ENCODE measurements around the gene RAD54L.

RAD54L gene

DNA sequence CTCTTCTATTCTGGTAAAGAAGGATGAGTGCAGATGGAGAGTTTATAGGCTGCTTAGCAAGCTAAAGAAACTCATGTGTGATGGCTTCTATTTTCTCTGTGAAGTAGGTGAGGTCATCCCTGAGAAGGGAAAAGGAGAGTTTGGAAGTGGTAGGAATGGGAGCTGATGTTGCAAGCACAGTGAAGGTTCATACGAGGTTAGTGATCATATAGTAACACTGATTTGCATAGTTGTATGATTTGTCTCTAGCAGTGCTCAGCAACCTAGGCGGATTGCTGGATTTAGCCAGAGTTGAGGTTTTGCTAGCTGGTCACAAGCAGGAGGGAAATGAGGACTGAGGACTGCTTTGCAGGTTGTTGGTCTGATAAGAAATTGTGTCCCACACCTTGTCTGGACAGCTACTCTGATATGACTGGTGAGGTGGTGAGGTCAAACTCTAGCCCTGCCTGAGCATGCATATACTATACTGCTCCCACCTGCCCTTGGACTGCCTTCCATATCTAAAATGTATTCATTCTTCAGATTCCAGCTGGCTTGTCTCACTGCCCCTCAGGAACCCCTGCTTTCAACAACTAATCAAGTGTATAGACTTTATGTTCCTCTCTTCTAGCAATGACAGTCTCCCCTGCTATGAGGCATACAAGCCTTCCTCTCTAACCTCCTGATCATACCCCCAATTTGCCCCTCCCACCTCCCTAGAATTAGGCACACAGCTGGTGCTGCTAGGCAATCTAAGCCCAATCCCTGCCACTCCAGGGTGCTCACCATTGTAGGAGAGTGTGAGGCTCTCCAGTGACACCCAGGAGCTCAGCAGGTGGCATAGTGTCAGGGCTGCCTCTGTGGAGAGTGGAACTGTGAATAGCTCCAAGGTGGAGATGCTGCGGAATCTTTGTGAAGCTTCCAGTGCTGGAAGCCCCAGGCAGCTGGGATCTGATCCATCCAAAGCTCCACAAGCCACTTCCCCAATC lies 37.3 kb downstream of the RAD54L start:
- peaks cover 46% of the 10 kb centered on the region for H3K36me3 Mint-ChIP-seq (ENCODE audit: low read depth)
- DNase-seq (ENCODE audit: low spot score) = no peak
- H3K4me1 Mint-ChIP-seq (ENCODE audit: low read depth) = peaks cover 20% of the 10 kb centered on the region
- no peaks in the 10 kb centered on the region for H3K9me3 Mint-ChIP-seq
- H3K27ac Mint-ChIP-seq = no peak overlapping the region
- no peak overlapping the region for H3K4me3 Mint-ChIP-seq
- no peaks in the 10 kb centered on the region for H3K27me3 Mint-ChIP-seq (ENCODE audit: low read depth)

DNA sequence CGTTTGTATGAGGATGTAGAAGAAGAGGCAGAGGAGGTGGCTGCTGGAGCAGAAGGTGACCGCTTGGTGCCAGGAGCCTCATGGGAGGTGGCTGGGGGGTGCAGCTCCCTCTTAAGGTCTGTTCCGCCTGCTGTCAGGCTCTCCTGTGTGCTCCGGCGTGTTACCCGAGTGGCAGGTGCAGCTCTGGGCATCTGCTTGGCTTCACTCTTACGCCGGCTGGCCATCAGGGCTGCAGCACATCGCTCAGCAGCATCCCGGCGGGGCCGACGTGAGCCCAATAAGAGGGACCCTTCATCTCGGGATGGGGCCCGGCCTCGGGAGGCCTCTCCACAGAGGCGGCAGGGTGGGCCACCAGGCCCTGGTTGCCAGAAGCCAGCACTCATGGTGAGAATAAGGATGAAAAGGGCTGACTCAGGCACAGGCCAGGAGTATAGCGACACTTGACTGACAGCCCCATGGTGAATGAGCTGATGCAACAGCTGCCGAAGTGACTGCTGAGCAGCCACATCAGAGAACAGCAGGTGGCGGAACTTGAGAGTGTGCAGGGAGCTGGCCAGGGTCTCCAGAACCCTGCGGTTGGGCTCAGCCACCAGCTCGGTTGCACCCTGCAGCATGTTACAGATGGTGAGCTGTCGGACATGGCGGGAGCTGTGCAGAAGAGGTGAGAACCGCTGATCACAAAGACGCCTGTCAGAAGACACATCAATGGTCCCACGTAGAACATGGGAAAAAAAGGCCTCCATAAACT lies 38.3 kb downstream of the RAD54L start:
- no peak overlapping the region for H3K4me3 Mint-ChIP-seq
- no peaks in the 10 kb centered on the region for H3K27me3 Mint-ChIP-seq (ENCODE audit: low read depth)
- H3K27ac Mint-ChIP-seq = peak overlapping the region; percentile 62
- H3K4me1 Mint-ChIP-seq (ENCODE audit: low read depth) = peaks cover 20% of the 10 kb centered on the region
- DNase-seq (ENCODE audit: low spot score) = peak; percentile 14
- no peaks in the 10 kb centered on the region for H3K9me3 Mint-ChIP-seq
- peaks cover 46% of the 10 kb centered on the region for H3K36me3 Mint-ChIP-seq (ENCODE audit: low read depth)

DNA sequence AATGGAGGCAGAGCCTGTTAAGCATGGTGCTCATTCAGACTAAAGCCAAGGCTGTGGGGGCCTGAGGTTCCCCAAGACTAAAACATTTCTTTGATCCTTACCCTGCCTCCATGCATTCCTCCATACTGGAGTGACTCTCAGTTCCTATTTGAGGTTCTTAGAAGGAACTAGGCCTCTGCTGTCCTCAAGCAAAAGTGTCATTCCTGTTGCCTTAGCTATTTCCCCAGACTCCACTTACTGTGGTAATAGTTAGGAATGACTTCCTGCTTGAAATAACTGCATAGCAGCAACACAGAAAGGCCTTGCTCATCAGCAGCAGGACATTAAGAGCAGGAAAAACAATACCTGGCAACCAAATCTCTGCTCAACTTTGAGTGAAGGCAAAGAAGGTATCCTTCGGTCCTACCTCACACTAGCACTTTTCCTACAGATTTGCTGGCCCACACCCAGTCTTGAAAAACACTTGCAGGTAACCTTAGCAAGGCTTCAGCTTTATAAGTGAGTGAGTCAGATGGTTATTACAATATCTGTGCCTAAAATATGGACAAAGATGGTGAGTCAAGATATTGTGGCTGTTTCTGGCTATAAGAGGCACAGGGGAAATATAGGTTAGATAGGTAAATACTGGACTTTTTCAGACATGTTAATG lies 41.0 kb downstream of the RAD54L start:
- H3K27me3 Mint-ChIP-seq (ENCODE audit: low read depth) = no peaks in the 10 kb centered on the region
- no peak for DNase-seq (ENCODE audit: low spot score)
- no peaks in the 10 kb centered on the region for H3K9me3 Mint-ChIP-seq
- H3K4me3 Mint-ChIP-seq = no peak overlapping the region
- peaks cover 32% of the 10 kb centered on the region for H3K36me3 Mint-ChIP-seq (ENCODE audit: low read depth)
- H3K4me1 Mint-ChIP-seq (ENCODE audit: low read depth) = peaks cover 20% of the 10 kb centered on the region
- H3K27ac Mint-ChIP-seq = peak overlapping the region; percentile 0

DNA sequence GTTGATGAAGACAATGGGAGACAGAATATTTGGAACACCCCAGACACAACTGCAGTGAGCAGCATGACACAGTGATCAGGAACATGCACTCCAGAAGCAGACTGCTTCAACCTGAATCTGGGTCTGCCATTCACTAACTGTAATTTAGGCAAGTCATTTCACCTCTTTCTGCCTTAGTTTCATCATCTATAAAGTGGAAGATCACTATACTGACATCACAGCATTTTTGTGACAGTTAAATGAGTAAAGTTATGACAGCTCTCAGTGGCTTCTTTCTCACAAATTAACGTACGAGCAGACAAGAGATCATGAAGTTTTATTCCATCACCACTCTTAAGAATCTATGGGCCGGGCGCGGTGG lies 41.6 kb downstream of the RAD54L start:
- Mint-ChIP-seq H3K27ac (peak overlapping the region; percentile 0), H3K9me3 (no peaks in the 10 kb centered on the region), H3K27me3 (ENCODE audit: low read depth) (no peaks in the 10 kb centered on the region), H3K4me3 (no peak overlapping the region), H3K36me3 (ENCODE audit: low read depth) (peaks cover 29% of the 10 kb centered on the region), H3K4me1 (ENCODE audit: low read depth) (peaks cover 18% of the 10 kb centered on the region)
- no peak for DNase-seq (ENCODE audit: low spot score)

DNA sequence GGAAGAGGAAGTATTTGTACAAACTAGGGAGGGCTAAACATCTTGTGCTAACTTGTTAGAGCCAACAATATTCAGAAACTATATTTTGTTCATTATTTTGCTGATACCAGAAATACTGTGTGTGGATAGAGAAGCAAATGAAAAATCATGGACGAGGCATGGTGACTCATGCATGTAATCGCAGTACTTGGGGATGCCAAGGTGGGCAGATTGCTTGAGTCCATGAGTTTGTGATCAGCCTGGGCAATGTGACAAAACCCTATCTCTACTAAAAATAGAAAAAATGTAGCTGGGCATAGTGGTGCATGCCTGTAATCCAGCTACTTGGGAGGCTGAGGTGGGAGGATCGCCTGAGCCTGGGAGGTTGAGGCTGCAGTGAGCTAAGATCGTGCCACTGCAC lies 42.4 kb downstream of the RAD54L start:
- Mint-ChIP-seq H3K27ac (no peak overlapping the region), H3K36me3 (ENCODE audit: low read depth) (peaks cover 24% of the 10 kb centered on the region), H3K4me1 (ENCODE audit: low read depth) (peaks cover 18% of the 10 kb centered on the region), H3K27me3 (ENCODE audit: low read depth) (no peaks in the 10 kb centered on the region), H3K4me3 (no peak overlapping the region), H3K9me3 (no peaks in the 10 kb centered on the region)
- DNase-seq (ENCODE audit: low spot score) = no peak

DNA sequence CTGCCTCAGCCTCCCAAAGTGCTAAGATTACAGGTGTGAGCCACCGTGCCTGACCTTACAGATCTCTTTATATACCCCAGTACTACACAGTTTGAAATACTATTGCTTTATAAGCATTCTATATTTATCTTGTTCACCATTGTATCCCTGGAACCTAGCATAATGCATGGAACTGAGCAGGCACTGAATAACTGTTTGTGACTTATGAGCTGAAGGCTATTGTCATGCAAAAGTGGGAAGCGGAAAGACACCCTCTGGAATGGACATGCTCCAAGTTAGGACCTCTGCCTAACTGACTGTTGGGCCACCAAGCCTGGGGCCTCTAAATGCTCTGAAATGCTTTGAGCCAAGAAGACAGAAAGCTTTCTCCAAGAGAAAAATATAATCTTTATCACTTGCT lies 47.7 kb downstream of the RAD54L start:
- Mint-ChIP-seq H3K36me3 (ENCODE audit: low read depth) (peaks cover 35% of the 10 kb centered on the region), H3K27ac (no peak overlapping the region), H3K4me1 (ENCODE audit: low read depth) (peaks cover 9% of the 10 kb centered on the region)

DNA sequence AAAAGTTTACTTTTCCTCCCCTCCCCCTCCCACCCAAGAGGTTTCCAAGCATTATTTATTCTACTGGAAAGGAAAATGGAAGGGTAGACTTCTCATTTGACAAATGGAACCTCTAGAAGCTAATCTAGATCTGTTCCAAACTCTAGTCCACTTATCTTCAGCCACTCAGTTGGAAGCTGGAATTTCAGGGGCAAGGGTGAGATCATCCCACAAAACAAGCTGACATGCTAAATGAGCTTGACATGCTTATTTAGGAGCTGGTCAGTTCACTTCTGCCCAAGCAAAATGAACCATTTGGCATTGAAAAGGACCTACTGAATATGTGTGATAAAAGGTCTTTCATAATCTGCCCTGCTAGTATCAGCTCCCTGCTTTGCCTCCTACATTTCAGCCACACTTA lies 50.8 kb downstream of the RAD54L start:
- H3K27me3 Mint-ChIP-seq (ENCODE audit: low read depth) = no peaks in the 10 kb centered on the region
- H3K9me3 Mint-ChIP-seq = no peaks in the 10 kb centered on the region
- no peak overlapping the region for H3K27ac Mint-ChIP-seq
- DNase-seq (ENCODE audit: low spot score) = no peak
- H3K4me3 Mint-ChIP-seq = no peak overlapping the region
- peaks cover 22% of the 10 kb centered on the region for H3K4me1 Mint-ChIP-seq (ENCODE audit: low read depth)
- H3K36me3 Mint-ChIP-seq (ENCODE audit: low read depth) = peaks cover 38% of the 10 kb centered on the region

More for the DNA sequence above, 47.7 kb downstream of the RAD54L start:
- H3K4me3 Mint-ChIP-seq = no peak overlapping the region
- no peaks in the 10 kb centered on the region for H3K9me3 Mint-ChIP-seq
- H3K27me3 Mint-ChIP-seq (ENCODE audit: low read depth) = no peaks in the 10 kb centered on the region
- DNase-seq (ENCODE audit: low spot score) = no peak

DNA sequence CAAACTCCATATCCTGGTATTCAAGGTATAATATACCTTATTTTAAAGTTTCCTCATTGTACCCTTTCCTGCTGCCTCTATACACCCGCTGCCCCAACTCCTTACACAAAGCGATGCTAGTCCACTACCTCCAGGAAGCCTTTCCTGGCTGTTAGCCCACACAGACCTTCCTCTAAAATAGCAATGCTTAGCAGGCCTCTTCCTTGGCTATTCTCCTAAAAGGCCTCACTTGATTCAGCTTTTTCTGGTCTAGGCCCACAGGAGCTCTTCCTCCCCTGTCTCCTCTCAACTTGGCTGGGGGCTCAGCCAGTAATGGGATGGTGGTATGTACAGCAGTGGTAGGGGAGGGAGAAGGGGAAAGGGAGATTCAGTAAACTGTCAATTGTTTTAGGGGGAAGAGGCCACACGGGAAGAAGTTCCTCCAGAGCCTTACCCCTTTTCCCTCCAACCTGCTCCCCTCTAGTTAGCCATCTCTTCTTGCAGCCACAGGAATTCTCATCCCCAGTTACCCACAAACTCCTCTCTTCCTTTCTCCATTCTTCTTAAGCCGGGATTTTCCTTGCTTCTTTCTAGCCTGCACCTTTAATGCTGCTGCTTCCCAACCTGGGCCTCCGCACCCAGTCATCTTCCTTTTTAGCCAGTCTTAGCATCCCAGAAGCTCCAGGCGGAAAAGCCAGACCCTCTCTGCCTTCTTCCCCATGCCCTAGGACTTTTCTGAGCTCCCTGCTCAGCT lies 53.3 kb downstream of the RAD54L start:
- H3K27ac Mint-ChIP-seq = peak overlapping the region; percentile 97
- no peaks in the 10 kb centered on the region for H3K27me3 Mint-ChIP-seq (ENCODE audit: low read depth)
- H3K36me3 Mint-ChIP-seq (ENCODE audit: low read depth) = peaks cover 37% of the 10 kb centered on the region
- H3K4me1 Mint-ChIP-seq (ENCODE audit: low read depth) = peaks cover 30% of the 10 kb centered on the region
- peak overlapping the region; percentile 97 for H3K4me3 Mint-ChIP-seq
- no peak for DNase-seq (ENCODE audit: low spot score)
- no peaks in the 10 kb centered on the region for H3K9me3 Mint-ChIP-seq

DNA sequence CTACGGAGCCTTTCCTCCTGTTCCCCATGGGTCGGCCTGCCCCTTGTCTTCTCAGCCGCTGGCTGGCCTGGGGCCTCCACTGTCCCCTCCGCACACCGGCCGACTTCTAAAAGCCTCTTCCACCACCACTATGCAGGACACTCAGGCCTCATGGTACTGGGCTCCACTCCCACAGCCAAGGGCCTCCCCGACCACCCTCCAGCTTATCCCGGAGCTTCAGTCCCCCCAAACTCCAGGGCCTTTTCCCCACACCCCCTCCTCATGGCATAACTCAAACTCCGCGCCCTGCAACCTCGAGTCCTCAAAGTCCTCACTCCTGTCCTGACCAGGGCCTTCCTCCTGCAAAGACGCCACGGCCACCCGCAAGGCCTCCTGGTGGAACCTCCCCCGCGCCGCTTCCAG lies 53.8 kb downstream of the RAD54L start:
- DNase-seq (ENCODE audit: low spot score) = no peak
- Mint-ChIP-seq H3K4me1 (ENCODE audit: low read depth) (peaks cover 34% of the 10 kb centered on the region), H3K9me3 (no peaks in the 10 kb centered on the region), H3K27me3 (ENCODE audit: low read depth) (no peaks in the 10 kb centered on the region), H3K27ac (peak overlapping the region; percentile 97), H3K4me3 (peak overlapping the region; percentile 97), H3K36me3 (ENCODE audit: low read depth) (peaks cover 35% of the 10 kb centered on the region)

DNA sequence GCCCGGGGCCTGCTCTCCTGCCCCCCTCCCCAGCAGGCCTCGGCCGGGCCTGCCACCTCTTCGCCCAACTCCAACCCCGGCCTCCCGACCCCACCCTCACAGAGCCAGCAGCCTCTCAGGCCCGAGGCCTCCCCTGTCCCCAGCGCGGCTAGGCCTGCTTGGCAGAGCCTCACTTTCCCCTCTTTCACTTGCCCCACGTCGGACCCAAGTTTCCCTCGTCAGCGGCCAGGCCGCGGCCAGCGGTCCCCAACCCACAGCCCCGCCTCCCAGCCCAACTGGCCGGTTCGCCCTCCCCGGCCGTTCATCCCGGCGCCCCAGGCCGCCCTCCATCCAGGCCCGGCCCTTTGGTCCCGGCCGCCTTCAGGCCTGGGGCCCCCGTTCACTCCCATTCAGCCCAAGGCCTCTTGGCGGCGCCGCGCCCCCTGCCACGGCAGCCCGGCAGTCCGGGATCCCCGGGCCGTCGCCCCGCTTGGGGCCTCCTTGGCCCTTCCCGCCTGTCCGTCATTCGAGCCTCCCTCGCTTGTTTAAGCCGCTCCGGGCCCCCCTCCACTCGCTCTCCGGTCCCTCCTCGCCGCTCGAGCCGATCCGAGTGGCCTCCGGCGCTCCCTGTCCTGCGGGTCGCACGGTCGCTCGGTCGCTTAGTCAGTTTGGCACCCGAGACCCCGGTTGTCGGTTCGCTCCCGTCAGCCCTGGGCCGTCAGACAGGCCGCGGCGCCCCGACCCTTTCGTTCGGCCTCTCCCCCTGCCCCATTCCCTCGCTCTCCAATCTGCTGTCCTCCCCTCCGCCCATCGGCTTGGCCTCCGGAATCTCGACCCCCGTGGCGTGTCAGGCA lies 54.5 kb downstream of the RAD54L start:
- no peaks in the 10 kb centered on the region for H3K27me3 Mint-ChIP-seq (ENCODE audit: low read depth)
- H3K4me1 Mint-ChIP-seq (ENCODE audit: low read depth) = peaks cover 37% of the 10 kb centered on the region
- H3K27ac Mint-ChIP-seq = peak overlapping the region; percentile 97
- no peaks in the 10 kb centered on the region for H3K9me3 Mint-ChIP-seq
- H3K4me3 Mint-ChIP-seq = peak overlapping the region; percentile 97
- DNase-seq (ENCODE audit: low spot score) = peak; percentile 57
- H3K36me3 Mint-ChIP-seq (ENCODE audit: low read depth) = peaks cover 29% of the 10 kb centered on the region

DNA sequence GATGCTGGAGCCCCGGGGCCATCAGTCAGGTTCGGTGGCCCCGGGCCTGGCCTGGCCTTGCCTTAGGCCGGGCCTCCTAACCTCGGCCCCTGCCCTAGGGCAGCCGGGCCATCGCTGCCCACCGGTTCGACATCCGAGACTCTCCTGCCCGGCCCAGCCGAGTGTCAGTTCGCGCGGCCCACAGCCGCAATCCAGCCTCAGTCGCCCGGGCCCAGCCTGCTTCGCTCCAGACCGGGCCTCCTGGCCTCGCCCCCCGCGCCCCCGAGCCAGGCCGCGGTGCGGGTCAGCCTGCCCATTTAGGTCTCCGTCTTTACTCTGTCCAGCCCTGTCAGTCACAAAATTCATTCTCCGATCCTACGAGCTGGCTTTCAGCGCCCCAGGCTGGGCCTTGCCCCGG lies 55.1 kb downstream of the RAD54L start:
- peak; percentile 39 for DNase-seq (ENCODE audit: low spot score)
- Mint-ChIP-seq H3K27ac (peak overlapping the region; percentile 97), H3K4me3 (peak overlapping the region; percentile 97), H3K4me1 (ENCODE audit: low read depth) (peaks cover 43% of the 10 kb centered on the region), H3K9me3 (no peaks in the 10 kb centered on the region), H3K36me3 (ENCODE audit: low read depth) (peaks cover 29% of the 10 kb centered on the region), H3K27me3 (ENCODE audit: low read depth) (no peaks in the 10 kb centered on the region)

DNA sequence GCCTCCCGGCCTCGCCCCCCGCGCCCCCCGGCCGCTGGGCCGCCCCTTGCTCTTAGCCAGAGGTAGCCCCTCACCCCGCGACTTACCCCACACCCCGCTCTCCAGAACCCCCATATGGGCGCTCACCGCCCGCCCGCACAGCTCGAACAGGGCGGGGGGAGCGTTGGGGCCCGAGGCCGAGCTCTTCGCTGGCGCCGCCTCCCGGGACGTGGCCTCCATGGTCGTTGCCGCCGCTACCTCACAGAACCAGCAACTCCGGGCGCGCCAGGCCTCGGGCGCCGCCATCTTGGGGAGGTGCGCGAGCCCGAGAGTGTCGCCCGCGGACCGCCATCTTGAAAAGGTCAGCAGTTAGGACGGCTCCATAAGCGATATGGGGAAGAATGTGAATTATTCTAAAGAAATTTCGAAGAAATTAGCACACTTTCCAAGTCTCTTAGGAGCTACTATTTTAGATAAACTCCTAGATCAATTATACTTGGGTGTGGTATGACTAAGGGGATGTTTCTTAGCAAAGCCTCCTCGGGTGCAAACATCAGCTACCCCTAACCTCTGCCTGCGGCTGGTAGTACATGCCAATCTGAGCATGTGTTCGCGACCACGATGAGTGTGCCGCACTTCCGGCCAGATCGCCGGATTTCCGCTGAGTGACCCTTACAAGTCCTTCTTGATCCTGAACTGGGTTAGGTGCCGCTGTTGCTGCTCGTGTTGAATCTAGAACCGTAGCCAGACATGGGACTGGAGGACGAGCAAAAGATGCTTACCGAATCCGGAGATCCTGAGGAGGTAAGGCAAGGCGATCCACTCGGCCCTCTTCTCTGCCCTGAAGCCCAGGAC lies 55.7 kb downstream of the RAD54L start, which contains the start of the genes LRRC41 and UQCRH:
Gene LRRC41, minus strand, starts transcription at position 579 of the 834 bp plus-strand sequence. Its CDS starts 294 bp downstream, at position 285.
Gene UQCRH, plus strand, starts transcription at position 661 of the 834 bp plus-strand sequence. Its CDS starts 69 bp downstream, at position 730.
- peaks cover 28% of the 10 kb centered on the region for H3K36me3 Mint-ChIP-seq (ENCODE audit: low read depth)
- H3K4me3 Mint-ChIP-seq = peak within 1 kb of the TSS; percentile 97
- H3K9me3 Mint-ChIP-seq = no peaks in the 10 kb centered on the region
- DNase-seq (ENCODE audit: low spot score) = peak; percentile 93
- H3K27me3 Mint-ChIP-seq (ENCODE audit: low read depth) = no peaks in the 10 kb centered on the region
- H3K27ac Mint-ChIP-seq = peak within 1 kb of the TSS; percentile 97
- peaks cover 43% of the 10 kb centered on the region for H3K4me1 Mint-ChIP-seq (ENCODE audit: low read depth)
